HCEC 1CT (cell line): Measurements from ENCODE around the gene LRRC18.

Experiments used
- DNase-seq: peaks from one replicate; pipeline ENCODE4 v3.0.0-alpha.2; 2017

The LRRC18 gene

DNA sequence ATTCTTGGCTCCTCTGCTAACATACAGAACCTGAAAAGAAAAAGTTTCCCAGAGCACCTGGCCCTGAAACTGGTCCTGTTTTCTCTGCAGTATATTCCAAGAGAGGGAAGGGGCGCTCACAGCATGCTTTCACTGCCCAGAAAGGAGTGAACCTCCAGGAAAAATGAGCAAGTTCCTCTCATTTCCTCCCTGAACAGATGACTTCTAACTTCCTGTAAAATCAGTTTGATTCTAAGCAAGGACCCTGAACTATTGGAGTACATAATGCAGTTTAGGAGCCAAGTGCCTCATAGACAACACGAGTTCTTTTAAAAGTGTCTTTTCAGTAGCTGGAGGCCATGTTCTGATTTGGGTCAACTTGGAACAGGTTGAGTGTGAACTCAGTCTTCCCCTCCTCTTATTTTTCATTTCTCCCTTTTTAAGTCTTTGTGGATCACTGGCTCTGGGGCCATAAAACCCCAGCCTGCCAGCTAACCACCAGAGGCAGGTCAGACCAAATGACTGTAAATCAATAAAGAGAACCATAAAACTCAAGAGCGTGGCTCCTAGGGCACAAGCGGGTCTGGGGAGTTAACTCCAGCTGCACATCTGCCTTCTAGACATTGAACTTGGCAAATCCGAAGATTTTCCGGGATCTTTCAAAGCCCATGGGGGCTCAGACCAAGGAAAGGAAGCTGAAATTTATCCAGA lies 5.9 kb upstream of the LRRC18 start:
- DNase-seq, result no peak

DNA sequence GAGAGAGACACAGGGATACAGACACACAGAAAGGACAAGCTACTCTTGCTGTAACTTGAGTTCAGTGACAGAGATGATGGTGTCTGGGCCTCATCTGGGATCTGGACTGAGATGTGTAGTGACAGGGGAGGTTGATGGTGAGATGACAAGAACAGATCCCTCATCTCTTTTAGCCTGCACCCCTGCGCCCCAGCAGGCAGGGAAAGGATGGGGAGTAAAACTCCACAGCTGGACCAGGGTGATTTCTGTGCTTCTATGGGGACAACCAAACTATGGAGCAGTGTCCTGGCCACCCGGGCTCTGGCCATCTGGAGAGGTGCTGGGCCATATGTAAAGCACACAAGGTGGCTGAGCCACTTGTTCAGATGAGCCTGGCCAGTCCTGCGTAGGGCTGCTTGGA lies 4.5 kb upstream of the LRRC18 start:
- no peak for DNase-seq

- DNase-seq, result no peak
These were observed 3.5 kb upstream of the LRRC18 start for GRCh38 chr10:48943096-48943495.

- no peak for DNase-seq
These were observed 1.9 kb upstream of the LRRC18 start for GRCh38 chr10:48941427-48942075.

GRCh38 chr10:48940958-48941357 lies 1.3 kb upstream of the LRRC18 start:
- no peak for DNase-seq

DNA sequence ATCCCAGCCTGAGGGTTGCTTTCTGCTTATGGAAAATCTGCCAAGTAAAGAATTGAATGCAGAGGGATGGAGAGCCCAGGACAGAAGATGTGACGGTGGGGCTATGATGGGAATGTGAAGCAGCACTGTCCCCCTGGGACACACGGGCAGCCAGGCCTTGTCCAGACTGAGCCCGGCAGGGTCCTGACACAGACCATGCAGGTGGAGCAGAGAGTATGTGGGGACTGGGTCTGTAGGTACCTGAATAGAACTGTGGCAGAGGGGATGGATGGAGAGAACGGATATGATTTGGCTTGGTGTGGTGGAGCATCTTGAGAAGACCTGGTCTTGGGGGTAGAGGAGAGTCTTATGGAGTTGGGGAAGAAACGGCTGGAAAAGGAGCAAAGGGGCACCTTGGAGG lies 732 bp upstream of the LRRC18 start:
- DNase-seq, result no peak

DNA sequence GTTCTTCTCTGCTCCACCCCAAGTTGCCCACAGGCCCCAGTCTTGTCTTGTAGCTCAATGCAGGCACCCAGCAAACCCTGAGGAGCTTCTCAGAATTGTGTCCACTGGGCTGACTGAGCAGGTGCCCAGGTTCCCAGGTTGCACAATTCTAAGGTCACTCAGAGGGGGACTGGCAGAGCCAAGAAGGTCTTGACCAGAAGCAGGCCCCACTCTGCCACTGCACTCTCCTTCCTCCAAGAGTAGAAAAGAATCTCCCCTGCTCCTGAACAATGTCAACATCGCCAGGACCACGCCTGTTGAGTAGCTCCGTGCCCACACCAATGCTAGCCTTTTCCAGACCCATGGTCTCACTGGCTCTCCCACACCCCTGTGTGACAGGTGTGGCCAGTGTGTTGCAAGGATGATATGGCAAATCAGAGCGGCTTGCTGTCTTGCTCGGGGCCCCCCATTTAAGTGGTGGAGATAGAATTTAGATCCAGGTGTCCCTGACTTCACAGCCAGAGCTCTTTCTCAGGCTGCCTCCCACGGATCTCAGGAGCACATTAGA lies 577 bp downstream of the LRRC18 start:
- DNase-seq, result no peak

DNA sequence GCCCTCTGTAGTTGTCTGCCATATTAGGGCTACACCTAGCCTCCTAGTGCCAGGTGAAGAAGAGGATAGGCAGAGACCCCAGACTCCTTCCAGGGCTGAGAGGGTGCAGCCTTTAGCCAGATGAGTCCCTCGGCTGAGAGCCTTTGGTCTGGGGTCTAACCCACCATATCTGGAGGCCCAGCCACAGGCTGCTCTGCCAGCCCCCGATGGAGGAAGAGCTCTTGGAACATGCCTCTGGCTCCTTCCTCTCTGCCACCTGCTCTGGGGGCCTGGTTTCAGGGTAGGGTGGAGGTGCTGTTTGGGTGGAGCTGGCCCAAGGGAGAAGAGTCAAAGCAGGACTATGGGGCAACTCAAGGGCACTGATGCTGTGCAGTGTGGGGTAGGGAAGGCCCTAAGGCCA lies 1.4 kb downstream of the LRRC18 start:
- DNase-seq, result no peak

GRCh38 chr10:48937796-48938195 lies 1.8 kb downstream of the LRRC18 start:
- no peak for DNase-seq

DNA sequence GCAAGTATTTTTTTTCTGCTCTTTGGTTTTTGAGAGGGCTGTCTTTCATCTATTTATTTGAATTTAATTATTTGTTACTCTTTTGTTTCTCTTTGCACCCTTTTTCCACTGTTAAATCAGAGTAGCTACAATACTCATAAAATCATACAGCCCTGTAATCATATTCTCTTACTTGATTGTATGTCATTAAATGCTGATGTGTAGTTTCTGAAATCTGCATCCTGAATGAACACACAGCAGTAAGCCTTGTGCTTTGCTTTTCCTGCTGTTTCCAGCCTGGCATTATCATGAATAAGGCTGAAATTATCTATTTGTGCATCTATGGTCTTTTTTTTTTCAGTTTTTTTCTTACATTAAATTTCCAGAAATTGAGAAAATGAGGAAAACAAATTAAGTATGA lies 4.1 kb downstream of the LRRC18 start:
- DNase-seq, result no peak

- DNase-seq, result no peak
These were observed 4.8 kb downstream of the LRRC18 start for GRCh38 chr10:48934672-48935501.

- no peak for DNase-seq
These were observed 6.6 kb downstream of the LRRC18 start for GRCh38 chr10:48932831-48933664.

DNA sequence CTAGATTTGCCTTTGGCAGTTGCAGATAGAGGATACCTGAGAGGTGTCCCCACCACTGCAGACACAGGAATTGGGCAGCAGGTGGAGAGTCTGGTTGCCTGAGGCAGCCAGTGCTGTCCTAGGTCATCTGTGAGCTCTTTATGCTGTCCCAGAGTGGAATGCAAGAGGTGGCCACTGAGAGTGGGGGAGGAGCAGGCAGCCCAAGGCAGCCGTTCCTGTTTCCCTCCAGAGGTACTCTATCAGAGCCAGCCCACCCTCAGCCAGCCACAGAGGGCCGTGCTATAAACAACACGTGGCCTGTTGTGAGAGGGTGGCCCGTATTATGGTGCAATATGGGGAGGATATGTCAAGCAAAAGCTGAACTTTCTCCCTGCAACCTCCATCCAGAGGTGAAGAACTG lies 8.5 kb downstream of the LRRC18 start:
- DNase-seq, result no peak

DNA sequence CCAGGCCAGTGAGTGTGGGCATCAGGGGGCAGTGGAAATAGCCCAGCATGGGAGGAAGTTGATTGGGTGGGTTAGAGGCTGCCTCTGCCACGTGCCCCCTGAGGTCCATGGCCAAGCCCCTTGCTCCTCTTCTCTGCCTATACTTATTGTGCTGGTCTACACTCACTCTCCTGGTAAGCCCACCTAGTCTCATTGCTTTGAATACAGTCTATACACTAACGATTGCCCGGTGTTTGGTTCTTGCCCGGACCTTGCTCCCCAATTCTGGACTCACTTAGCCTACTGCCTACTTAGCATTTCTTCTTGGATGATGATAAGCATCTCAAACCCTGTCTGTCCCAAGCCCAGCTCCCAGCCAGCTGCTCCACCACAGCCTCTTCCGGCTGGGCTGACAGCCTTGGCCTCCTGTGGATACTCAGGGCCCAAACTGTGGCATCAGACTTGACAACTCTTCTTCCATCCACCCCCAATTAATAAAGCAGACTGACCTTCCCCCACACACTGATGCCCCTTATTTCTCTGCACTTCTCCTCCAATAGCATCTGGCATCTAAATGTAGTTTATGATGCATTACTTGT lies 10.1 kb downstream of the LRRC18 start:
- no peak for DNase-seq

DNA sequence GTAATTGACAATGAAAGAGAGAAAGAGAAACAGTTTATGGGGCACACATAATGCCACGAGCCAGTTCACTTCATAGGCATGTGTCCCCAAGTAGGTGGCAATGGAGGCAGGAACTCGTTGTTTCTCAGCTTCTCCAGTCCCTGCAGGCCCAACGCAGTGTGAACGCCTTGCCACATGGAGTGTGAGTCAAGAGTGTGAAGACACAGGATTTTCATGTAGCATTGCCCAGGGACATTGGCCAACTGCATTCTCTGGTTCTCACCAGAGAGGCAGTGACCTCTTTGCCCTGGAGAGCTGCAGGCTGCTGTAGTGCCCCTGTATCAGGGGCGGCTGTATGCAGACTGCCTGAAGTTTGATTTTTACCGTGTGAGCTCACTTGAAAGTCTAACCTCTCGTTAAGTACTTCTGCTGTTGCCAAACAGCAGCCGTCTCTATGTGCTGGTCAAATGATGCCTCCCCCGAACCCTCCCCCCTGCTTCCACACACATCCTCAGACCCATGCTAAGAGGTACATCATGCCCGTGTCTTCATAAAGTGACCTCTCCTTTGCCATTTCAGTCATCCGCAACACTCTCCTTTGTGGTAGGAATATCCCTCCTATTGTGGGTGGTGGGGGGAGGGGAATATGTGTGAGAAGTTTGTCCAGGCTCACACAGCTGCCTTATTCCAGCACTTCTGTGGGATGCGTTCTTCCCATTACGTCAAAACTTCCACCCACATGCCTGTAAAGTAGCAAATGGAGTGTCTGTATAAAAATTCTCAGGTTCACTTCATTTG lies 12.7 kb downstream of the LRRC18 start:
- no peak for DNase-seq

DNA sequence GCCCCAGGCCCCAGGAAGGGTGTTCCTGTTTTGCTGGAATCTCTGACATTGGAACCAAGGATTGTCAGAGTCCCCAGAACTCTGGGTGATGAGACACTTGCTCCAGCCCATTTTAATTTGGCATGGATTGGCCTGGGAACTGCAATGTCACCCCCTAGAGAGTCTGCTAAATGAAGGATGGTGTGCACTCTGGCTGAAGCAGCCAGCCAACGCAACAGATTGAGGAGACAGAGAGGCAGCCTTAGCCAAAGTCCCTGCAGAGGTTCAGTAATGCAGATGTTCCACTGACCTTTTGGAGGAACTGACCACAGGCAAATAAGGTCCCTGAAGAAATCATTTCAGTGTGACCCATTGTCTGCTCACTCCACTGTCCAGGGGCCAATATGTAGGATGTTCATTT lies 13.4 kb downstream of the LRRC18 start:
- DNase-seq, result no peak

DNA sequence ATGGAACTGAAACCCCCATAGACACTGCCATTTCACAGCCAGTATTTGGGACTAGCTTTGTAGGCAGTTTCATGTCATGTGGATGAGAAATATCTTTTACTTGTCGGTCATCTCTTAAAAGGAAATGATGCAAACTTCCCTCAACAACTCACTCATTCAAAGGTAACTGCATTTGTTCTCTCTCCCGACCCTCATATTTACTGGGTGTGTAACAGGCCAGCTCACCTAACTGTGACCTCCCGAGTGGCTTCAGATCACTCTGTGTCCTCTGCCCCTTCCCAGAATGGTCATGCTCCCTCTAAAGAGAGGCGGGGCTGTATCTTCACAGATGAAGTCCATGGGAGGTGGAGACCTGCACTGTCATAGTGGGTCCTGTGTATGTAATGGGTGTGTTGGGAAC lies 14.7 kb downstream of the LRRC18 start:
- DNase-seq, result no peak

- DNase-seq, result no peak
These were observed 15.9 kb downstream of the LRRC18 start for GRCh38 chr10:48923748-48924147.

DNA sequence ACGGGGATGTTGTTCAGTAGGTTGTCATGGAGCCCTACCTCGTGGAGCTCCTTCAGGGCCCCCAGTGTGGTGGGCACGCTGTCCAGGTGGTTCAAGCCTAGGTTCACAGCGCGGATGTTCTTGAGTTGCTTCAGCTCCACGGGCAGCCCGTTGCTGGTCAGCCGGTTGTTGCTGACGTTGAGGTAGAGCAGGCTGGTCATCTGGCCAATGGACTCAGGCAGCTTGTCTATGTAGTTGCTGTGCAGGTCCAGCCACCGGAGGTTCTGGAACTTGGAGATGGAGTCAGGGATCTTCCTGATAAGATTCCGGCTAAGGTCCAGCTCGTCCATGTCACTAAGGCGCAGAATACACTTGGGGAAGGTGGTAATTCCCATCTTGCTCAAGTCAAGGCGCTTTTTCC lies 26.0 kb downstream of the LRRC18 start:
- no peak for DNase-seq

DNA sequence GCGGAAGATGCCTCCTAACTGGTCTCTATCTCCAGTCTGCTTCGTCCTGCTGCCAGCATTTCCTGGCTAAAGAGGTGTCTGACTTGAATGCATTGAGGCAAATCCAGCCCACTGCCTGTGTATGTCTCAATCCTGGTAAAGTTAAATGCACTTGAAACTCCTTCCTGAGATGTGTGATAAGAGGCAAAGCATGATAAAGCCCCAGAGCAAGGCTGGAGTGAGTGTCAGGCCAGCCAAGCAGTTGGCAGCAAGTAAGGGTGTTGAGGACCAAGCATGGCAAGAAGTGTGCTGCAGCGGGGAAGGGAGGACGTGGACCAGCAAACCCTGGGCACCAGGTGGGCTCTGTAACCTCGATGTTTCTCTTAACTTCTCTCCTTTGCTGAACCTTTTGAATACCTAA lies 29.1 kb downstream of the LRRC18 start:
- no peak for DNase-seq

DNA sequence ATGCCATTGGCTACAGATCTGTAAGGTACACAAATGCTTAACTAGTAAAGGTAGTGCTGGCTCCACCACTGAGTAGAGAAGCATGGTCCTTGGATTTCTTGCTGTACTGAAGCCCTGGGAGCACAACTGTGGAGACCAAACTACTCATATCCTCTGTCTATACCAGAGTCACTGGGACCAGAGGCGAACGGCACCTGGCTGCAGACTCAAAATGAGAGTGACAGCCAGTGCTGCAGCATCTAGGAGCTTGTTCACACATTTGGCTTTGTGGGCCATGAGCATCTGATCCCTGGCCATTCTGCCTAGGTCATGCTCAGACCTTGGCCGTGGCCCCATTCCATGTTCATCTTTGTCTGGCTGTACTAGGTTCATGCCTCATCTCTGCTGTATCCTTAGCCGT lies 31.9 kb downstream of the LRRC18 start:
- DNase-seq, result no peak

DNA sequence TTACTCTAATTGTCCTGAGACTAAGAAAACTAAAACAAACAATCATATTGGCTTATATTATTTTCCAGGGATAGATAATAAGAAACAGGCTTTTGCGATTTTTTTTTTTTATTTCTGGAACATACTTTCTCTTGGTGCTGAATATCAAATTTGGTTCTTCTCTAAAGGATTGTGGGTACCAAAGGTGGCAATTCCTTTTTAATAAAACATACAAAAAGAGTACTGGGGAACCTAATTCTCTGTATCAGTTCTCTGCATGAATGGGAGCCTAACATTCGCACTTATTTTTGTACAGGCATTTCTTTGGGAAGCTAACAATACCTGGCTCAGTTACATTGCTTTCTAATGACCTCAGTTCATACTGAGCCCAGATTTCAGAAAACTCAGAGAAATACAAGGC lies 32.8 kb downstream of the LRRC18 start:
- DNase-seq, result no peak
